Measurements from ENCODE around the gene RHPN2.

The RHPN2 gene

GRCh38 chr19:33094436-33095067, 29.9 kb upstream of the RHPN2 start:
- H3K4me1 ChIP-seq (ENCODE audit: control insufficient read depth, low read length), result no peaks in the 10 kb centered on the region
- H3K9me2 ChIP-seq (replicated peaks; ENCODE audit: control insufficient read depth, low read length), result no peaks in the 10 kb centered on the region
- no peaks in the 10 kb centered on the region for H3K27me3 ChIP-seq (ENCODE audit: control insufficient read depth, low read length)
- no peaks in the 10 kb centered on the region for H3K79me2 ChIP-seq (ENCODE audit: control insufficient read depth, low read length)
- no peak for TF ChIP-seq EZH2phosphoT487 (IDR thresholded peaks at IDR 0.05; ENCODE audit: borderline replicate concordance, low read length)
- TF ChIP-seq CTCF (IDR thresholded peaks at IDR 0.05; ENCODE audit: low read depth, low read length, poor library complexity, severe bottlenecking), result no peak
- H3K4me3 ChIP-seq (ENCODE audit: low read length), result no peak overlapping the region
- no peak overlapping the region for H3K4me2 ChIP-seq (ENCODE audit: low read length)
- H3K36me3 ChIP-seq (ENCODE audit: control insufficient read depth, low read length), result peaks cover 54% of the 10 kb centered on the region
- H3K9me3 ChIP-seq (ENCODE audit: control insufficient read depth, insufficient read depth, low read length), result no peaks in the 10 kb centered on the region
- no peaks in the 10 kb centered on the region for H4K20me1 ChIP-seq (ENCODE audit: control insufficient read depth, insufficient read depth, low read depth, low read length)
- H3F3A ChIP-seq (ENCODE audit: control insufficient read depth, insufficient read depth), result no peaks in the 10 kb centered on the region
- no peak overlapping the region for H3K27ac ChIP-seq (ENCODE audit: low read depth, low read length)

- no peaks in the 10 kb centered on the region for H3K27me3 ChIP-seq (ENCODE audit: control insufficient read depth, low read length)
- H3K9me3 ChIP-seq (ENCODE audit: control insufficient read depth, insufficient read depth, low read length), result no peaks in the 10 kb centered on the region
- peaks cover 58% of the 10 kb centered on the region for H3K36me3 ChIP-seq (ENCODE audit: control insufficient read depth, low read length)
- H4K20me1 ChIP-seq (ENCODE audit: control insufficient read depth, insufficient read depth, low read depth, low read length), result no peaks in the 10 kb centered on the region
- no peaks in the 10 kb centered on the region for H3K9me2 ChIP-seq (replicated peaks; ENCODE audit: control insufficient read depth, low read length)
- no peaks in the 10 kb centered on the region for H3K4me1 ChIP-seq (ENCODE audit: control insufficient read depth, low read length)
- H3K4me2 ChIP-seq (ENCODE audit: low read length), result no peak overlapping the region
- no peak overlapping the region for H3K27ac ChIP-seq (ENCODE audit: low read depth, low read length)
- no peaks in the 10 kb centered on the region for H3K79me2 ChIP-seq (ENCODE audit: control insufficient read depth, low read length)
- TF ChIP-seq EZH2phosphoT487 (IDR thresholded peaks at IDR 0.05; ENCODE audit: borderline replicate concordance, low read length), result no peak
- H3F3A ChIP-seq (ENCODE audit: control insufficient read depth, insufficient read depth), result no peaks in the 10 kb centered on the region
- no peak overlapping the region for H3K4me3 ChIP-seq (ENCODE audit: low read length)
Observed at GRCh38 chr19:33093420-33094210, 28.9 kb upstream of the RHPN2 start.

GRCh38 chr19:33090179-33090578, 25.5 kb upstream of the RHPN2 start:
- Histone ChIP-seq H3K4me3 (ENCODE audit: low read length) (no peak overlapping the region), H4K20me1 (ENCODE audit: control insufficient read depth, insufficient read depth, low read depth, low read length) (no peaks in the 10 kb centered on the region), H3K27me3 (ENCODE audit: control insufficient read depth, low read length) (no peaks in the 10 kb centered on the region), H3K79me2 (ENCODE audit: control insufficient read depth, low read length) (no peaks in the 10 kb centered on the region), H3K4me2 (ENCODE audit: low read length) (no peak overlapping the region), H3F3A (ENCODE audit: control insufficient read depth, insufficient read depth) (no peaks in the 10 kb centered on the region), H3K27ac (ENCODE audit: low read depth, low read length) (no peak overlapping the region), H3K4me1 (ENCODE audit: control insufficient read depth, low read length) (no peaks in the 10 kb centered on the region), H3K9me2 (replicated peaks; ENCODE audit: control insufficient read depth, low read length) (no peaks in the 10 kb centered on the region), H3K9me3 (ENCODE audit: control insufficient read depth, insufficient read depth, low read length) (no peaks in the 10 kb centered on the region), H3K36me3 (ENCODE audit: control insufficient read depth, low read length) (peaks cover 36% of the 10 kb centered on the region)
- TF ChIP-seq CTCF (IDR thresholded peaks at IDR 0.05; ENCODE audit: low read depth, low read length, poor library complexity, severe bottlenecking) (no peak), EZH2phosphoT487 (IDR thresholded peaks at IDR 0.05; ENCODE audit: borderline replicate concordance, low read length) (no peak)

- no peaks in the 10 kb centered on the region for H3K79me2 ChIP-seq (ENCODE audit: control insufficient read depth, low read length)
- H4K20me1 ChIP-seq (ENCODE audit: control insufficient read depth, insufficient read depth, low read depth, low read length), result no peaks in the 10 kb centered on the region
- no peaks in the 10 kb centered on the region for H3K27me3 ChIP-seq (ENCODE audit: control insufficient read depth, low read length)
- no peaks in the 10 kb centered on the region for H3K4me1 ChIP-seq (ENCODE audit: control insufficient read depth, low read length)
- no peak overlapping the region for H3K4me2 ChIP-seq (ENCODE audit: low read length)
- TF ChIP-seq CTCF (IDR thresholded peaks at IDR 0.05; ENCODE audit: low read depth, low read length, poor library complexity, severe bottlenecking) (no peak), EZH2phosphoT487 (IDR thresholded peaks at IDR 0.05; ENCODE audit: borderline replicate concordance, low read length) (no peak)
- H3K36me3 ChIP-seq (ENCODE audit: control insufficient read depth, low read length), result peaks cover 30% of the 10 kb centered on the region
- no peak overlapping the region for H3K27ac ChIP-seq (ENCODE audit: low read depth, low read length)
- H3K4me3 ChIP-seq (ENCODE audit: low read length), result no peak overlapping the region
- H3K9me3 ChIP-seq (ENCODE audit: control insufficient read depth, insufficient read depth, low read length), result no peaks in the 10 kb centered on the region
- no peaks in the 10 kb centered on the region for H3K9me2 ChIP-seq (replicated peaks; ENCODE audit: control insufficient read depth, low read length)
- no peaks in the 10 kb centered on the region for H3F3A ChIP-seq (ENCODE audit: control insufficient read depth, insufficient read depth)
Observed at GRCh38 chr19:33089010-33089409, 24.3 kb upstream of the RHPN2 start.
